ENCODE data around the gene ADAR.
"Not testable (repeated sequence)": the region's sequence is repeated elsewhere in the genome, so short reads cannot be mapped to it uniquely, and the experiment has no call there.

The ADAR gene, protein sequence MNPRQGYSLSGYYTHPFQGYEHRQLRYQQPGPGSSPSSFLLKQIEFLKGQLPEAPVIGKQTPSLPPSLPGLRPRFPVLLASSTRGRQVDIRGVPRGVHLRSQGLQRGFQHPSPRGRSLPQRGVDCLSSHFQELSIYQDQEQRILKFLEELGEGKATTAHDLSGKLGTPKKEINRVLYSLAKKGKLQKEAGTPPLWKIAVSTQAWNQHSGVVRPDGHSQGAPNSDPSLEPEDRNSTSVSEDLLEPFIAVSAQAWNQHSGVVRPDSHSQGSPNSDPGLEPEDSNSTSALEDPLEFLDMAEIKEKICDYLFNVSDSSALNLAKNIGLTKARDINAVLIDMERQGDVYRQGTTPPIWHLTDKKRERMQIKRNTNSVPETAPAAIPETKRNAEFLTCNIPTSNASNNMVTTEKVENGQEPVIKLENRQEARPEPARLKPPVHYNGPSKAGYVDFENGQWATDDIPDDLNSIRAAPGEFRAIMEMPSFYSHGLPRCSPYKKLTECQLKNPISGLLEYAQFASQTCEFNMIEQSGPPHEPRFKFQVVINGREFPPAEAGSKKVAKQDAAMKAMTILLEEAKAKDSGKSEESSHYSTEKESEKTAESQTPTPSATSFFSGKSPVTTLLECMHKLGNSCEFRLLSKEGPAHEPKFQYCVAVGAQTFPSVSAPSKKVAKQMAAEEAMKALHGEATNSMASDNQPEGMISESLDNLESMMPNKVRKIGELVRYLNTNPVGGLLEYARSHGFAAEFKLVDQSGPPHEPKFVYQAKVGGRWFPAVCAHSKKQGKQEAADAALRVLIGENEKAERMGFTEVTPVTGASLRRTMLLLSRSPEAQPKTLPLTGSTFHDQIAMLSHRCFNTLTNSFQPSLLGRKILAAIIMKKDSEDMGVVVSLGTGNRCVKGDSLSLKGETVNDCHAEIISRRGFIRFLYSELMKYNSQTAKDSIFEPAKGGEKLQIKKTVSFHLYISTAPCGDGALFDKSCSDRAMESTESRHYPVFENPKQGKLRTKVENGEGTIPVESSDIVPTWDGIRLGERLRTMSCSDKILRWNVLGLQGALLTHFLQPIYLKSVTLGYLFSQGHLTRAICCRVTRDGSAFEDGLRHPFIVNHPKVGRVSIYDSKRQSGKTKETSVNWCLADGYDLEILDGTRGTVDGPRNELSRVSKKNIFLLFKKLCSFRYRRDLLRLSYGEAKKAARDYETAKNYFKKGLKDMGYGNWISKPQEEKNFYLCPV

DNA sequence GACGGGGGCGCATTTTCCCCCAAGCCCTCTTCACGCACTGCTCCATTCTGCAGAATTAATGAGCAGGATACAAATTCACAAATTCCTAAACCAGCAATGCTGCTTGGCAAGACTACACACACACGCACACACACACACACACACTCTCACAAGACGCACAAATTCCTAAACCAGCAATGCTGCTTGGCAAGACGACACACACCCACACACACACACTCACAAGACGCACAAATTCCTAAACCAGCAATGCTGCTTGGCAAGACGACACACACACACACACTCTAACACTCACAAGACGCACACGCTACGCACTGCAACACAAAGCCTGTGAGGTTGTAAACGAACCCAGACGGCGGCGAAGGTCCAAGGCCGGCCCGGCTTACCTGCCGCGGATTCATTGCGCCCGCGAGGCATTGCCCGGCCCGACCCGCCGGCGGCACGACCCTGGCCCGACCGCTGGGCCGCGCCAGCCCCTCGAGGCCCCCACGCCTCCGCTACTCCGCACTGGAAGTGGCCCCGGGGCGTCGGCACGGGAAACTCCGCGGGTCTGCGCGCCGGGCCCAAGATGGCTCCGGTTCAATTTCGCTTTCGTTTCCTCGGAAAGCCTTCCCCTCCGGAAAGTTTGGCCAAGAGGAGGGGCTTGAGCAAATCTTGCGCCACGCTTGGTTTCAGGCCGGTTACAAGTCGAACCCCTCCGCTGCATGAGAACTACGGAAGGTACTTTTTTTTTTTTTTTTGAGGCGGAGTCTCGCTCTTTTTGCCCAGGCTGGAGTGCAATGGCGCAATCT is at the start of gene ADAR:
Gene ADAR (minus strand): TSS at position 578 of the 788 bp plus-strand sequence. CDS start 180 bp downstream, at position 398.
- peak; percentile 87 for DNase-seq

DNA sequence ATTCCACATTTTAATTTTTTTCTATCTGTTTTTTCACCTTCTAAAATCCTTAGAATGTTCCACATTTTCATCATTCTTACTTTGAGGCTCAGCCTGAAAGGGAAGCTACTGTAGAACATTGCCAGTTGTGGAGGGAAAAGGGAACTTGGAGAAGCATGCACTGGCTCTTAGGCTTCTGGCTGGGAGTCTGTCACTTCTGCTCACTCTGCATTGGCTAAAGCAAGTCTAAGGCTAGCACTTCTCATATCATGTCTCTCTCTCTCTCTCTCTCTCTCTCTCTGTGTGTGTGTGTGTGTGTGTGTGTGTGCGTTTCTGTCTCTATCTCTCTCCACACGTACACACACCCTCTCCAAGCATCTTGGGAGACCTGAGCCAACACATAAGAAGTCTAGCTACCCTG is 49.6 kb upstream of the ADAR start:
- DNase-seq, result no peak

DNA sequence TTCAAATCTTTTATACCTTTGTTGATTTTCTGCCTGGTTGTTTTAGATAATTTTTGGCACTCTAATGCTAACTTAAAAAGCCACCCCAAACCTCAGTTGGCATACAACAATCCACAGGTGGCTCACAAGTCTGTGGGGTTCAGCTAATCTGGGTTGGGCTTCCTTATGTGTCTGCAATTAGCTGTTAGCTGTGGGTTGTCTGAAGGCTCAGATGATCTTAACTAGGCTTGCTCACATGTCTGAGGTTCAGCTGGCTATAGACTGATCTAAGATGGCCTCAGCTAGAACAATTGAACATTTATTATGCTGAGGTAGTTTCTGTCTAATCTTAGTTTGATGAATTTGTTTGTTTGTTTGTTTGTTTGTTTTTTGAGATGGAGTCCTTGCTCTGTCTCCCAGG is 44.9 kb upstream of the ADAR start:
- DNase-seq, result no peak

DNA sequence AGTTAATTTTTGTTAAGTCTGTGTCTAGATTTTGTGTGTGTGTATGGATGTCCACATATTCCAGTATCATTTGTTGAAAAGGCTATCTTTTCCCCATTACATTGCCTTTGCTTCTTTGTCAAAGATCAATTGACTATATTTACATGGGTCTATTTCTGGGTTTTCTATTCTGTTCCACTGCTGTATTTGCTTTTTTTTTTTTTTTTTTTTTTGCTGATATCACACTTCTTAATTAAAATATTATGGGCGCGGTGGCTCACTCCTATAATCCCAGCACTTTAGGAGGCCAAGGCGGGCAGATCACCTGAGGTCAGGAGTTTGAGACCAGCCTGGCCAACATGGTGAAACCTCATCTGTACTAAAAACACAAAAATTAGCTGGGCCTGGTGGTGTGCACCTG is 36.7 kb upstream of the ADAR start:
- not testable (repeated sequence) for DNase-seq

DNA sequence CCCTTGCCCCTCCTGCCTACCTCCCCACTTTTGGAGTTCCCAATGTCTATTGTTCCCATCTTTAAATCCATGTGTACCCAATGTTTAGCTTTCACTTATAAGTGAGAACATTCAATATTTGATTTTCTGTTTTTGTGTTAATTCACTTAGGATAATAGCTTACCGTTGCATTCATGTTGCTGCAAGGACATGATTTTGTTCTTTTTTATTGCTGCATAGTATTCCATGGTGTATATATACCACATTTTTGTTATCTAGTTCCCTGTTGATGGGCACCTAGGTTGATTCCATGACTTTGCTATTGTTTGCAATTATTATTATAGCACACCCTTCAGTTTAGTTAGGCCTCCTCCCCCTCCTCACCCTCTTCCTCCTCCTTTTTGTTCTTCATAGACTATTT is 33.5 kb upstream of the ADAR start:
- DNase-seq, result no peak

DNA sequence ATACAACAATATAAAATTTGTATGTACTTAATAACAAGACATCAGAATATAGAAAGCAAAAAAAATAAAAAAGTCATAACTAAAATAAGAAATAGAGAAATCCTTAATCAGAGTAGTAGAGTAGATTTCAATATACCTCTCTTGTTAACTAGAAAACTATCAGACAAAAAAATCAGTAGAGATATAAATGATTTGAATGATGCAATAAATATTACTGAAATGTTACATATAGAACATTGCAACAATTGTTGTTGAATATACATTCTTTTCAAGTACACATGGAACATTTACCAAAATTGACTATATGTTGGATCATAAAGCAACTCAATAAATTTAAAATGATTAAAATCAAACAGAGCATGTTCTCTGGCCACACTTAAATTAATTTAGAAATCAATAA is 31.9 kb upstream of the ADAR start:
- DNase-seq, result no peak

DNA sequence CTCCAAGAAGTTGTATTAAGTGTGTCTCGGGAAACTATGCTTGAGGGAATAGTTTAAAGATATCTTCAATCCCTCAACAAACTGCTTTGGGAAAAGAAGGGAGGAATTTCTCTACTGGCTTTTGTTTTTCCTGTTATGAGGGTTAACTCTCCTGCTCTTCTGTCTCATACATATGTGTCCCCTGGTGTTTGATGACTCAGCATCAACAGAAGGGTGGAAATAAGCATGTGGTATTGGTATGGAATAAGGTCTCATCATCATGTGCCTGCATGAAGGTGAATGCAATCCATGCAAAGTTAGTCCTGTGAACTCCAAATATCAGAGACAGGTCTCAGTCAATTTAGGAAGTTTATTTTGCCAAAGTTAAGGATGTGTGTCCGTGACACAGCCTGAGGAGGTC is 27.2 kb upstream of the ADAR start:
- no peak for DNase-seq

DNA sequence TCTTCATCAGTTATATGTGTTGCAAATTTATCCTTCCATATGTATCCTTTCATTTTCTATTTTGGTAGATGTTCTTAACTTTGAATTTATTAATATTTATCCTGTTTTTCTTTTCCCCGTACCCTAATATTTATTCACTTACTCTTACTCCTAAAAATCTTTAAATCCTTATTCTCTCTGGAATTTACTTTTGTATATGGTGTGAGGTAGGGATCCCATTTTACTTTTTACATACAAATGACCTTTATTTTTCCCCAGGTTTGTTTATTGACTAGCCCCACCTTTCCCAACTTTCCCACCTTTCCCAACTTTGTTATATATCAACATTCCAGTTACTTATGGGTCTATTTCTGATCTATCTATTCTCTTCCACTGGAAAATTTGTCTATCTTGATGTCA is 21.7 kb upstream of the ADAR start:
- DNase-seq, result no peak

DNA sequence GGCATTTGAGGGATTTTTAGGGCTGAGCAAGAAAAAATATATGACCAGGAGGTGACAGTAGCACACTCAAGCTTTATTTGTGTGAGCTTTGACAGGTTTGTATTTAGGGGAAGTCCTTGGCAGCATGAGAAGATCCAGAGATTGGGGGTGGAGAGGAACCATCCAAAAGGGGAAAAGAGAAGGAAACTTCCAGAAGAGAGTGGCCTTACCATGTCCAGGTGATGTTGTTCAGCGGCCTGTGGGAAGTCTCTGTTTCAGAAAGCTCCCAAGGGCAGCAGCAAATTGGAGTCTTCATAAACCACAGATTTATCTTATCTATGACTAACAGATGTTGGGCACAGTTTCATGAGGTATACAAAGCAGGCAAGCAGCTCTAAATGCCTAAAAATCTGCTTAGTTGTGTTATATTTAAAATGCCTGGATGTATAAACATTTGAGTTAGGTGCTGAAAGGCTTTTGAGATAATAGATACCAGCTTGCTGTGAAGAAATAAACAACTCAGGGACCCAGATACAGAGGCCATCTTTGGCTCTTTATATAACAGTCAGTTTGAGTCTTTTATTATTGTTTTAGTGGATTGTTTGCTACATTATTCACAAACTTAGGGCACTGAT is 21.2 kb upstream of the ADAR start:
- DNase-seq, result no peak

DNA sequence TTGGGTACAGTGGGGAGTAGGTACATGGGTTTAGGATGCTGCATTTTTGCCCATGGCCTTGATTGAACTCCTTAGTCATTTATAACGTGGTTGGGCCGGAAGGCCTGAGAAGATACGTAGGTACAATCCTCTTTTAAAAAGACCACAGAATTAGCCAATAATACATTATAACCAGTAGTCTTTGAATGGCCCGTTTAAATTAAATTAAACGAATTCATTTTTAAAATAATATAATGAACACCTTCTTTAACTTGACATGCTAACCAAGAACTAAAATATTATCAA is 20.1 kb upstream of the ADAR start:
- DNase-seq, result no peak

DNA sequence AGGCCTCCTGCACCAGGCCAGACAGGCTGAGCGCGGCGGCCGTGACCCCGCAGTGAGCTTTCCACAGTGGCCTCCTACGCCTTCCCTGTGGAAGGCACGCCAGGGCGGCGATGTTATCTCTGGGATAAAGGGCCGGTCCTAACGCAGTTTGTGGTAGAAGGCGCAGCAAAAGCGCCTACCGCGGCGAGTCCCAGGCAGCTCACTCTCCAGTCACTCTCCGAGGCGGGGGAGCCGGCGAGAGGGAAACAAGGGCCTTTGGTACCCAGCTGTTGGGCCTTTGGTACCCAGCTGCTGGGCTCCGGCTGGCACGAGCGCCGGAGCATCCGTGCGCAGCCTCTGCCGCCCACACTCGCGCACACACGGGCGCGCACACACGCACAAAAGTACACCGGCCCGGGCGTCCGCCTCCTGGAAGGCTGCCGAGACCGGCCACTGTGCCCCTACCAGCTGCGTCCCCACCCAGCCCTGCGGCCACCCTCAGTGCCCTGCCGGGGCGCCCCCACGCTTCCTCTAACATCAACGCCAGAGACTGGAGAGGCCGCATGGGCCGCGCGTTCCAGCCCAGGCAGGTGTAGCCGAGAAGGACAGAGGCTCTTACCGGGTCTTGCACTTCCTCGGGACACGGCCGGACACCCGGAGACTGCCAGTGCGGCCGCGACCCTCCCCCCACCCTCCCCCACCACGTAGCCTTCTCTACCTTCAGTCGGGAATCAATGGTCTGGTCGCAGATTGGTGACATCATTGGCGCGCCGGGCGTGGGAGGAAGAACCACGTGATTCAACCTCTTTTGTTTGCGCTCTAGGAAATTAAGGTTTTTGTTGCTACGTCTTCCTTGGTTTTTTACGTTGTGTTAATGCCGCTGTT is 19.5 kb upstream of the ADAR start:
- peak; percentile 62 for DNase-seq

DNA sequence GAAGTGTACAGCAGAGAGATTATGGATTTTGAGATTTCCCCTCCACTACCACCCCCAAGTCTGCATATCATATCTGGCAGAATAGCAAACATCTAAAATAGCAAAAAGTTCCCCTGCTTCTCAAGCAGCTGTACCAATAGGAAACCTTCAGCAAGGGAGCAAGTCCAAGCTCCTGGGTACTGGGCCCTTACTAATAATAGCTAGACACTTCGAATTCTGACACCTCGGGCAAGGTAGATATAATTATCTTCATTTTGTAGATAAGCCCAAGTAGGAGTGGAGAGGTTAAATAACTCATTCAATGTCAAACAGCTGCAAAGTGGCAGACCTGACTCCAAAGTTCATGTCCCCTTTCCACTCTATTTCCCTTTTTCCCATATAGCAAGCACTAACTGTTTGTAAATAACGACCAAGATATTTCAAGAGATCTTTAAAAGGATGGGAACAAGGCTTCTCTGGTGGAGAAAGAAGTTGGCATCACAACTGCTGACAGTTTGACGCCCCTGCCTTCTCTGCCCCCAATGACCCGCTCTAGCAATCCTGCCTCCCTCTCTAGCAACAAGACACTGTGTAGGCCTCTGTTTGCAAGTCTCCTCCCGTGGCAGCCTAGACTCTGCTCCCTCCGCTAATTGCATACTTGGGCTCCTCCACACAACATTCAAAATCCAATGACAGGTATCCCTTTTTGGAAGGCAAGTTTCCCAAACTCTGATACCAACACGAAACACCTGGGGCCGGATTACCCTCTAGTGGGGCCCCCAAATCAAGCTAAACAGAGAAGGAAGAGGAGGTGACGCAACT is 18.7 kb upstream of the ADAR start:
- no peak for DNase-seq

DNA sequence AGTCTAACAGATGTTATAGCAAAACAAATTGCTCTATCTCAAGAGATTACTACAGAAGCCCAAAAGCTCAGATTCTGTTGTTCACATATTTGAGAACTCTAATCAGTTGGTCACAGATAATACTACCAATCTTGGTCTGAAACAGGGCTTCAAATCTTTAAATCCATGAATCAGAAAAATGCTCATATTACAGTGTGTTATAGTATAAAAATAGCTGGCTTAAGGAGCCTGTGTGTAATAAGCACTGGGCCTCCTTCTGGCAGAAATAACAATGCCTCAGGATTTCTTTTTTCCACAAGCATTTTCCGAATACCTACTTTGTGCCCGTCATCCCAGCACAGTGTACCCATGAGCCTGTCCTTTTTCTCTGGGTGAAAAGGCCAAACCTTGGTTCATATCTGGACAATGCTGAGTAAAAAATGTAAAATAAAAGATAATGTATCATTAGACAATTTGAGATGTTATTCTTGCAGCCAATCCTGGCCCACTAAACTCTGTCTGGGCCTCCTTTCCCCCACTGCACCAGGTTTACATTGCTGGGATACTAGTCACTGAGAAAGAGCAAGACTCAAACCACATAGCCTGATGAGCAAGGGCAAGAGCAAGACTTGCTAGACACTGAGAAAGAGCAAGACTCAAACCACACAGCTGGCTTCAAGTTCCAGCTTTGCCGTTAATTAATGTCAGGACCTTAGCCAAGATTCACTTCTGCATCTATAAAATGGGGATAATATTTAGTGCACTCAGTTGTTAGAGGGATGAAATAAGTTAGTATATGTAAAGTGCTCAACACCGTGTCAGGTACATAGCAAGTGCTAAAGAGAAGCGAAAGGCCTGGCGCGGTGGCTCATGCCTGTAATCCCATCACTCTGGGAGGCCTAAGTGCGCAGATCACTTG is 17.0 kb upstream of the ADAR start:
- no peak for DNase-seq

DNA sequence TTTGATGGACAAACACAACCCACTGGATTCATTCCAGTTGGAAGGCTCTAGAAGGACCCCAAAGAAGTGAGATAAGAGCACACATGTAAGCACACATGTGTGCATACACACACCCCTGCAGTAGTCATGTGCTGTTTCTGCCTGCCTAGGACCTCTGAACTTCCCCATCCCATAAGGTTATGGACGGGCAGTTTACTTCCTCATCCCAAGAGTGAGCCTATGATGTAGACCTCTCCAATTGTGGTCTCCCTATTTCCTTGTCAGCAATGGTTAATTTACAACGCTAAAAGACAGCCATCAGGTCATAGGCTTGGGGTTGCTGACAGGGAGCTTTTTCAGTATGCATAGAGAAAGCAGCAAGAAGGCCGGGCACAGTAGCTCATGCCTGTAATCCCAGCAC is 15.4 kb upstream of the ADAR start:
- DNase-seq, result no peak

DNA sequence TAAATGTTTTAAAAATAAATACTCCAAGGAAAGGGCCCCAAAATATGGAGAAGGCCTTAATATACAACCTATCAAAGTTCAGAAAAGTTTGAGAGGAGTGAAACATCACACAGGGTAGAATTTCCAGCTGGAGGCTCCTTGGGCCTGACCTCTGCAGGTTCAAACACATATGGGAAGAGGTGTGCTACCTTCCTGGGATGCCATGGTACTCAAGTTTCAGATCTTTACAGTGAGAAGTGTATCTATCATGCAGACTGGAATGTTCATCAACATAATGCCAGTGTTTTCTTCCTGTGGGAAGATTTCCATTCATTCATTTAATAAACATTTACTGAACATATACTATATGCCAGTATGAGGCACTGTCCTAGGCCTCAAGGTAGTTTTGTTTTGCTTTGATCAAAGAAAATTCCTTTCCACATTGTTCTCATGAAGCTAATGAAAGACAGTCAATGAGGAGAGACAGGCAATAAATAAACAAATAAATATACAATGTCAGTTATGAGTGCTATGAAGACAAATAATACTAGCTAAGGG is 14.6 kb upstream of the ADAR start:
- DNase-seq, result no peak

DNA sequence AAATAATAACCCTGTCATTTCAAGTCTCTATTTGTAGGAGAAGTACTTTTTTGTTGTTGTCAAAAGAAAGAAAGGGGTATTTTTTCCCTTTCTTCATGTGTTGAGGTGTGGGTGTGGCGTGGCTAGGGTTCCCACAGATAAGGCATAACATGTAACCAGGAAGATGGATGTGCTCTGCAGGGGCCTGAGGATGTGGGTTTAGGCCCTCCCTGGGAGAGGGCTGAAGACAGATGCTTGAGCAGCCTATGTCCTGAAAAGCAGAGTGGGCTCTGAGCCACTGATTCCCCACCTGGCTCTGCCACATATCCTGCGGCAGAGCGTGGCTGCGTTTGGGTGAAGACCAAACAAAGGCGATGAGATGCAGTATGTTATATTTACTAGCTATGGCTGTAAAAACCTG is 13.9 kb upstream of the ADAR start:
- DNase-seq, result no peak

DNA sequence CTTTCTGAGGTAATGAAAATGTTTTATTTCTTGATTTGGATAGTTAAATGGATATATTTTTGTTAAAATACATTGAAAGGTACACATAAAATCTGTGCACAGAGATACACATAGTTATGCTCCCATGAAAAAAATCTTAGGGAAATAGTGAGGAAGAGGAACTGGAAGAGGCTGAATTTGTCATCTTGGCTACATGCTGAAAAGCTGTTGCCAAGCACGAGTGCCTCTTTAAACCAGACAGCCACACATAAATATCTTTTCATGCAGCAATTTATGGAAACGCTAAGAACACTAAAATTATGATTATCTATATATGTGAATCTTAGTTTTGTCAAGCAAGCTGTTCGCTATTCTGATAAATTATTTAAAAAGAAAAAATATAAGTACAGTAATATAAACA is 12.8 kb upstream of the ADAR start:
- no peak for DNase-seq

DNA sequence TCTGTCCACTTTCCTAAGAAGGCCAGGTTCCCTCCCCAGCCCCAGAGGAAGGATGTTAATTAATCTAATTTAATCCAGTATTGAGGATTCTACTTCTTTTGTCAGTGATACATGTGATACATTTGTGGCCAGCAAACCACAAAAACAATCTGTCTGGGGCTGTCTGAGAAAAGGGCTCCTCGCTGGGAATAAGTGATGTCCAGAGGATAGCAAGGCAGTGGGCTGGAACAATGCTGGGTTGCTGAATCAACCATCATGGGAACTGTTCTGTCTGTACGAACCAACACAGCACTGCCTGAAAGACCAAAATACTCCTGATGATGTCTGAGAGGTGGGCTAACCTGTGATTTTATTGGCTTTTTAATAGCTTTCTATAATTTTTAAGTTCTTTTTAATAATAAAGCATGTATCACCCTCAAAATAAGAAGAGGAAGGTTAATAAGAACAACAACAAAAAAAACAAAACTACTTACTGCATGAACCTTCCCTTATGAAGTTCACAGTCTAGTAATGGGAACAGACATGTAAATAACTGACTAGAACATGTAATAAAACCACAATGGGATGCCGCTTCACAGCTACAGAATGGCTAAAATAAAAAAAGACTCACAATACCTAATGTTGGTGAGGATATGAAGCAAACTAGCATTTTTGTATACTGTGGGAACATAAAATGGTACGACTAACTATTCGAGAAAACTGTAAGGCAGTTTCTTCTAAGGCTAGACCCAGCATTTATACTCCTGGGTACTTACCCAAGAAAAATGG is 11.4 kb upstream of the ADAR start:
- DNase-seq, result no peak

Measured in NCI-H510A (cell line).